MM.1S (cell line): Measurements from ENCODE around the gene MGAT5.
A peak's percentile ranks its signal among the peaks of the same experiment; 100 is the strongest.

Experiments
- DNase-seq: peaks from one replicate; pipeline ENCODE4 v3.0.0-alpha.2; 2015
- H2AFZ ChIP-seq: fragments of 300-600 bp; sonication (generic); 2 replicates; pipeline ENCODE4 v1.6.0; 2016; ENCODE audit warnings: antibody characterized with exemption, low read length
- H3F3A ChIP-seq: fragments of 300-600 bp; sonication (generic); 2 replicates; pipeline ENCODE4 v1.6.1; 2016; ENCODE audit warnings: mild to moderate bottlenecking, antibody characterized with exemption, low read length, moderate library complexity, mixed read lengths; ENCODE audit not compliant: insufficient read depth
- H3K27ac ChIP-seq: fragments of 300-600 bp; sonication (generic); 2 replicates; pipeline ENCODE4 v1.5.1; 2016; ENCODE audit warnings: mild to moderate bottlenecking, low read length
- H3K27me3 ChIP-seq: fragments of 300-600 bp; sonication (generic); replicated peaks from 2 replicates; pipeline ENCODE4 v1.6.0; 2016; ENCODE audit warnings: low read length; ENCODE audit not compliant: insufficient read depth
- H3K36me3 ChIP-seq: fragments of 300-600 bp; sonication (generic); replicated peaks from 2 replicates; pipeline ENCODE4 v1.6.1; 2016; ENCODE audit warnings: mild to moderate bottlenecking, low read length, mixed read lengths; ENCODE audit not compliant: insufficient read depth
- H3K4me1 ChIP-seq: fragments of 300-600 bp; sonication (generic); 2 replicates; pipeline ENCODE4 v1.6.1; 2016; ENCODE audit warnings: low read length, mixed read lengths
- H3K4me2 ChIP-seq: fragments of 300-600 bp; sonication (generic); 2 replicates; pipeline ENCODE4 v1.6.0; 2016; ENCODE audit warnings: low read depth, low read length
- H3K4me3 ChIP-seq: fragments of 300-600 bp; sonication (generic); 2 replicates; pipeline ENCODE4 v1.5.1; 2016; ENCODE audit warnings: low read length, mixed read lengths
- H3K79me2 ChIP-seq: fragments of 300-600 bp; sonication (generic); 2 replicates; pipeline ENCODE4 v1.6.1; 2016; ENCODE audit warnings: mixed run types, low read length, mixed read lengths
- H3K9ac ChIP-seq: fragments of 300-600 bp; sonication (generic); 2 replicates; pipeline ENCODE4 v1.6.1; 2016; ENCODE audit warnings: low read length, mixed read lengths
- H3K9me2 ChIP-seq: fragments of 300-600 bp; sonication (generic); replicated peaks from 2 replicates; pipeline ENCODE4 v1.6.1; 2016; ENCODE audit warnings: mild to moderate bottlenecking, low read length, mixed read lengths; ENCODE audit not compliant: insufficient read depth
- H3K9me3 ChIP-seq: fragments of 300-600 bp; sonication (generic); replicated peaks from 2 replicates; pipeline ENCODE4 v1.6.1; 2016; ENCODE audit warnings: mild to moderate bottlenecking, low read length, mixed read lengths; ENCODE audit not compliant: insufficient read depth
- H4K20me1 ChIP-seq: fragments of 300-600 bp; sonication (generic); 2 replicates; pipeline ENCODE4 v1.6.1; 2016; ENCODE audit warnings: mild to moderate bottlenecking, low read length, moderate library complexity, mixed read lengths; ENCODE audit not compliant: insufficient read depth
- CTCF ChIP-seq: fragments of 300-600 bp; sonication (generic); IDR thresholded peaks from 2 replicates; pipeline ENCODE4 v1.5.1; 2016; ENCODE audit warnings: antibody characterized with exemption, low read length, mixed read lengths
- EZH2 ChIP-seq: fragments of 300-600 bp; sonication (generic); optimal IDR thresholded peaks from 2 replicates; pipeline ENCODE3; 2017; ENCODE audit warnings: low read depth, mild to moderate bottlenecking, antibody characterized with exemption, low read length, mixed read lengths
- EZH2phosphoT487 ChIP-seq: fragments of 300-600 bp; sonication (generic); IDR thresholded peaks from 2 replicates; pipeline ENCODE4 v1.6.1; 2018; ENCODE audit warnings: antibody characterized with exemption, low read length

The MGAT5 gene

GRCh38 chr2:134279417-134279816 is 25.5 kb downstream of the MGAT5 start:
- no peaks in the 10 kb centered on the region for H3K27me3 ChIP-seq
- peaks cover 43% of the 10 kb centered on the region for H3K4me1 ChIP-seq
- no peak overlapping the region for H2AFZ ChIP-seq
- no peak overlapping the region for H3K9ac ChIP-seq
- no peak overlapping the region for H3K4me2 ChIP-seq
- H4K20me1 ChIP-seq = peaks cover 15% of the 10 kb centered on the region
- no peak for DNase-seq
- no peak overlapping the region for H3K27ac ChIP-seq
- H3K79me2 ChIP-seq = peaks cover 75% of the 10 kb centered on the region
- no peak overlapping the region for H3K4me3 ChIP-seq
- H3K36me3 ChIP-seq = no peaks in the 10 kb centered on the region
- no peaks in the 10 kb centered on the region for H3K9me3 ChIP-seq
- H3K9me2 ChIP-seq = no peaks in the 10 kb centered on the region
- peaks cover 31% of the 10 kb centered on the region for H3F3A ChIP-seq
- TF ChIP-seq CTCF = no peak
- no peak for TF ChIP-seq EZH2phosphoT487
- TF ChIP-seq EZH2 = no peak

- Histone ChIP-seq H3K9me3 (no peaks in the 10 kb centered on the region), H3K79me2 (peaks cover 75% of the 10 kb centered on the region), H3K9ac (no peak overlapping the region), H3K4me1 (peaks cover 43% of the 10 kb centered on the region), H3K4me2 (no peak overlapping the region), H3F3A (peaks cover 31% of the 10 kb centered on the region), H4K20me1 (peaks cover 15% of the 10 kb centered on the region), H2AFZ (no peak overlapping the region), H3K27me3 (no peaks in the 10 kb centered on the region), H3K36me3 (no peaks in the 10 kb centered on the region), H3K4me3 (no peak overlapping the region), H3K9me2 (no peaks in the 10 kb centered on the region), H3K27ac (no peak overlapping the region)
- TF ChIP-seq EZH2phosphoT487 = no peak
- TF ChIP-seq CTCF = no peak
- no peak for TF ChIP-seq EZH2
- DNase-seq = no peak
Observed at GRCh38 chr2:134280231-134280630, 26.4 kb downstream of the MGAT5 start.

GRCh38 chr2:134280726-134281125 is 26.9 kb downstream of the MGAT5 start:
- Histone ChIP-seq H3K9me3 (no peaks in the 10 kb centered on the region), H3K4me2 (peak overlapping the region; percentile 79; the same call in 1 of the 2 replicates), H3K4me3 (no peak overlapping the region), H2AFZ (no peak overlapping the region), H3K36me3 (no peaks in the 10 kb centered on the region), H3K27me3 (no peaks in the 10 kb centered on the region), H3K79me2 (peaks cover 76% of the 10 kb centered on the region), H3K27ac (no peak overlapping the region), H3K9ac (no peak overlapping the region), H3K9me2 (no peaks in the 10 kb centered on the region), H3F3A (peaks cover 31% of the 10 kb centered on the region), H4K20me1 (peaks cover 15% of the 10 kb centered on the region), H3K4me1 (peaks cover 43% of the 10 kb centered on the region)
- no peak for DNase-seq
- TF ChIP-seq CTCF (no peak), EZH2phosphoT487 (no peak), EZH2 (no peak)
